ENCODE results near the gene SERPINE1. TPM values are rescaled to one million over a fixed set of nuclear protein-coding genes. Genes with fewer than 3 reads are reported as not detected.

Gene SERPINE1
- total RNA-seq, 1 experiment from 2014 or later: 12.8 TPM

GRCh38 chr7:101116898-101117297, 10.0 kb upstream of the SERPINE1 start (continued):
- TF ChIP-seq POLR2AphosphoS5 (IDR thresholded peaks at IDR 0.05; ENCODE audit: low read depth, low read length) (no peak), SRF (IDR thresholded peaks at IDR 0.05; ENCODE audit: low read depth) (no peak), SP1 (IDR thresholded peaks at IDR 0.05; ENCODE audit: low read depth) (no peak), YY1 (IDR thresholded peaks at IDR 0.05; ENCODE audit: extremely low read depth, insufficient replicate concordance, low read depth, low read length) (no peak), POLR2A (IDR thresholded peaks at IDR 0.05; ENCODE audit: borderline replicate concordance, extremely low read depth, insufficient read depth, insufficient read length) (no peak), CTCF (IDR thresholded peaks at IDR 0.05 in 2 of 3, conservative IDR thresholded peaks at IDR 0.05 in 1 of 3; ENCODE audit: borderline replicate concordance in 1 of 3, insufficient read depth in 1 of 3, low read depth in 2 of 3, low read length in 2 of 3) (no peak), EGR1 (IDR thresholded peaks at IDR 0.05; ENCODE audit: low read depth) (no peak), RAD21 (IDR thresholded peaks at IDR 0.05; ENCODE audit: low read depth) (no peak), JUND (IDR thresholded peaks at IDR 0.05) (no peak), EZH2 (IDR thresholded peaks at IDR 0.05) (no peak), TCF7L2 (IDR thresholded peaks at IDR 0.05; ENCODE audit: borderline replicate concordance, extremely low read depth, insufficient read depth, insufficient read length) (no peak)

GRCh38 chr7:101118856-101119255, 8.0 kb upstream of the SERPINE1 start:
- Histone ChIP-seq H3K36me3 (ENCODE audit: control insufficient read depth in 1 of 2, insufficient read depth in 2 of 2, low read length in 2 of 2) (no peaks in the 10 kb centered on the region), H3K27me3 (ENCODE audit: insufficient read depth, low read length) (no peaks in the 10 kb centered on the region), H3K4me2 (ENCODE audit: low read length) (peak overlapping the region; percentile 74), H3K4me3 (replicated peaks in 1 of 2; ENCODE audit: low read depth in 1 of 2, low read length in 2 of 2) (no peak overlapping the region), H3K9ac (ENCODE audit: low read length) (0 out of 2 replicates have a peak overlapping the region, but pooled peaks have one; percentile 14), H4K20me1 (ENCODE audit: insufficient read depth) (no peaks in the 10 kb centered on the region), H2AFZ (ENCODE audit: low read depth, low read length, poor library complexity, severe bottlenecking) (no peak overlapping the region), H3K79me2 (ENCODE audit: insufficient read depth, low read length) (no peaks in the 10 kb centered on the region), H3K4me1 (ENCODE audit: control insufficient read depth in 1 of 2, insufficient read depth in 2 of 2, low read length in 2 of 2) (peaks cover 42 to 89% of the 10 kb centered on the region in 2 experiments), H3K27ac (ENCODE audit: low read depth, low read length) (no peak overlapping the region), H3K9me3 (ENCODE audit: control insufficient read depth in 1 of 2, insufficient read depth in 1 of 2, low read depth in 1 of 2, low read length in 2 of 2) (no peaks in the 10 kb centered on the region), H3K9me2 (ENCODE audit: insufficient read depth) (no peaks in the 10 kb centered on the region)
- no TSS peak for BruUV-seq (replicated peaks)
- ChIA-PET RAD21 (ENCODE audit: low non-redundant PET in 1 of 2, low total read pairs in 2 of 2, uncharacterized antibody in 2 of 2, unreplicated experiment in 2 of 2) (no interaction called here), CTCF (interaction anchor here (1.6 to 1.7 kb wide), 2 partner anchors 25 to 42 kb away, joined by 5 read pairs; no protein-coding TSS in a partner anchor), POLR2A (interaction anchor here (2.9 kb wide), 1 partner anchor 8 kb away, joined by 18 read pairs; the partner anchor contains the start of gene SERPINE1)
- ATAC-seq (no peak), DNase-seq (ENCODE audit: low read depth, low spot score) (no peak)
- TF ChIP-seq CTCF (IDR thresholded peaks at IDR 0.05 in 2 of 3, conservative IDR thresholded peaks at IDR 0.05 in 1 of 3; ENCODE audit: borderline replicate concordance in 1 of 3, insufficient read depth in 1 of 3, low read depth in 2 of 3, low read length in 2 of 3) (no peak), MAX (IDR thresholded peaks at IDR 0.05) (no peak), EGR1 (IDR thresholded peaks at IDR 0.05; ENCODE audit: low read depth) (no peak), EZH2 (IDR thresholded peaks at IDR 0.05) (no peak), JUND (IDR thresholded peaks at IDR 0.05) (no peak), ATF3 (IDR thresholded peaks at IDR 0.05) (no peak), SRF (IDR thresholded peaks at IDR 0.05; ENCODE audit: low read depth) (no peak), FOSL1 (IDR thresholded peaks at IDR 0.05; ENCODE audit: low read depth) (no peak), ZNF274 (IDR thresholded peaks at IDR 0.05; ENCODE audit: low read depth, low read length) (no peak), POLR2AphosphoS5 (IDR thresholded peaks at IDR 0.05; ENCODE audit: low read depth, low read length) (no peak), RAD21 (IDR thresholded peaks at IDR 0.05; ENCODE audit: low read depth) (no peak), SP1 (IDR thresholded peaks at IDR 0.05; ENCODE audit: low read depth) (no peak), TCF7L2 (IDR thresholded peaks at IDR 0.05; ENCODE audit: borderline replicate concordance, extremely low read depth, insufficient read depth, insufficient read length) (no peak)
- intact Hi-C loops (cut with micrococcal nuclease): no loop called here
